Peyer's patch (tissue), 4 donors: ENCODE data around the gene PKDCC. TPM values are rescaled to one million over a fixed set of nuclear protein-coding genes. Genes with fewer than 3 reads are reported as not detected.

Experiments used
- DNase-seq, 3 donors: peaks; one replicate each; pipeline ENCODE4 v3.0.0-alpha.2; 2017 to 2019
- H3K27ac ChIP-seq, 4 donors: fragments of 200-600 bp; sonication (generic); one replicate each; pipeline ENCODE4 v1.5.1; 2016 to 2019
- H3K27me3 ChIP-seq, 2 donors: fragments of 200-600 bp; sonication (generic); one replicate each; pipeline ENCODE4 v1.5.1; 2019
- H3K36me3 ChIP-seq, 3 donors: fragments of 200-600 bp; sonication (generic); one replicate each; pipeline ENCODE4 v1.5.1; 2016 to 2019
- H3K4me1 ChIP-seq, 4 donors: fragments of 200-600 bp; sonication (generic); one replicate each; pipeline ENCODE4 v1.5.1; 2016 to 2019
- H3K4me3 ChIP-seq, 4 donors: fragments of 200-600 bp; sonication (generic); 1 replicate in 3 of 4; 2 replicates in 1 of 4; pipeline ENCODE4 v1.5.1; 2016 to 2019; ENCODE audit warnings: mild to moderate bottlenecking in 1 of 4
- H3K9me3 ChIP-seq, 4 donors: fragments of 200-600 bp; sonication (generic); one replicate each; pipeline ENCODE4 v1.5.1; 2016 to 2019; ENCODE audit warnings: mild to moderate bottlenecking in 1 of 4
- CTCF ChIP-seq, 6 experiments: fragments of 450-650 bp in 4 of 6; fragments of 200-600 bp in 2 of 6; sonication (generic) in 1 of 6; IDR thresholded peaks; one replicate each; pipeline ENCODE4 v1.5.1; 2017 to 2019; ENCODE audit warnings: antibody characterized with exemption in 6 of 6, mild to moderate bottlenecking in 3 of 6, moderate library complexity in 1 of 6
- POLR2A ChIP-seq, 2 donors: fragments of 450-650 bp; IDR thresholded peaks; one replicate each; pipeline ENCODE4 v1.5.1; 2017; ENCODE audit warnings: antibody characterized with exemption in 2 of 2, mild to moderate bottlenecking in 2 of 2, moderate library complexity in 2 of 2
- total RNA-seq, 4 donors: library from RNA; depleted of rRNA; stranded (reverse); fragments of >200 nt; gene quantifications; one replicate each; pipeline ENCODE4 v1.1.0, GENCODE V29; 2016

The PKDCC gene
- total RNA-seq, 4 donors from 2014 or later: 113 to 210 (median 157) TPM

- DNase-seq: peak in 2 of 3 donors; percentile 82 to 90
- Histone ChIP-seq H3K27ac (peak overlapping the region in 3 of 4 donors; percentile 80 to 94 (median 89)), H3K4me3 (peak overlapping the region in 2 of 4 donors; percentile 20 to 37), H3K36me3 (peaks cover 0 to 39% (median 0%) of the 10 kb centered on the region in 3 donors), H3K4me1 (peaks cover 0 to 98% (median 16%) of the 10 kb centered on the region in 4 donors), H3K27me3 (no peaks in the 10 kb centered on the region), H3K9me3 (no peaks in the 10 kb centered on the region)
- peak; percentile 75 to 90 for TF ChIP-seq POLR2A (IDR thresholded peaks at IDR 0.05)
- TF ChIP-seq CTCF (IDR thresholded peaks at IDR 0.05): no peak
Observed at GRCh38 chr2:42055573-42056514, 8.0 kb downstream of the PKDCC start.

GRCh38 chr2:42057159-42057901, 9.5 kb downstream of the PKDCC start:
- no peak for DNase-seq
- H3K36me3 ChIP-seq: peaks cover 0 to 39% (median 0%) of the 10 kb centered on the region in 3 donors
- H3K9me3 ChIP-seq: no peaks in the 10 kb centered on the region
- TF ChIP-seq CTCF (IDR thresholded peaks at IDR 0.05) (no peak), POLR2A (IDR thresholded peaks at IDR 0.05) (no peak)
- H3K4me3 ChIP-seq: no peak overlapping the region
- peak overlapping the region in 2 of 4 donors; percentile 89 to 94 for H3K27ac ChIP-seq
- H3K27me3 ChIP-seq: no peaks in the 10 kb centered on the region
- H3K4me1 ChIP-seq: peaks cover 0 to 98% (median 19%) of the 10 kb centered on the region in 4 donors

- no peaks in the 10 kb centered on the region for H3K9me3 ChIP-seq
- no peaks in the 10 kb centered on the region for H3K27me3 ChIP-seq
- H3K36me3 ChIP-seq: peaks cover 0 to 39% (median 0%) of the 10 kb centered on the region in 3 donors
- DNase-seq: no peak
- H3K27ac ChIP-seq: peak overlapping the region in 2 of 4 donors; percentile 89 to 94
- TF ChIP-seq POLR2A (IDR thresholded peaks at IDR 0.05): no peak
- no peak for TF ChIP-seq CTCF (IDR thresholded peaks at IDR 0.05)
- peaks cover 0 to 93% (median 19%) of the 10 kb centered on the region in 4 donors for H3K4me1 ChIP-seq
- H3K4me3 ChIP-seq: no peak overlapping the region
Observed at GRCh38 chr2:42057902-42058450, 10.2 kb downstream of the PKDCC start.

GRCh38 chr2:42059261-42059898, 11.6 kb downstream of the PKDCC start:
- H3K36me3 ChIP-seq: peaks cover 0 to 39% (median 0%) of the 10 kb centered on the region in 3 donors
- no peaks in the 10 kb centered on the region for H3K27me3 ChIP-seq
- DNase-seq: no peak
- no peak for TF ChIP-seq CTCF (IDR thresholded peaks at IDR 0.05)
- TF ChIP-seq POLR2A (IDR thresholded peaks at IDR 0.05): no peak
- H3K4me1 ChIP-seq: peaks cover 0 to 87% (median 14%) of the 10 kb centered on the region in 4 donors
- H3K4me3 ChIP-seq: no peak overlapping the region
- H3K27ac ChIP-seq: peak overlapping the region in 3 of 4 donors; percentile 63 to 84 (median 75)
- no peaks in the 10 kb centered on the region for H3K9me3 ChIP-seq

- peaks cover 0 to 39% (median 0%) of the 10 kb centered on the region in 3 donors for H3K36me3 ChIP-seq
- no peak for DNase-seq
Observed at GRCh38 chr2:42060028-42060427, 12.2 kb downstream of the PKDCC start.

More at GRCh38 chr2:42060028-42060427, 12.2 kb downstream of the PKDCC start:
- Histone ChIP-seq H3K27ac (peak overlapping the region; percentile 25 to 84 (median 69)), H3K9me3 (no peaks in the 10 kb centered on the region), H3K27me3 (no peaks in the 10 kb centered on the region), H3K4me3 (no peak overlapping the region), H3K4me1 (peaks cover 0 to 80% (median 12%) of the 10 kb centered on the region in 4 donors)
- TF ChIP-seq CTCF (IDR thresholded peaks at IDR 0.05) (no peak), POLR2A (IDR thresholded peaks at IDR 0.05) (no peak)
